Type B pancreatic cell (in vitro differentiated cells): ENCODE measurements around the gene DNAJC2. TPM values are rescaled to one million over a fixed set of nuclear protein-coding genes. Genes with fewer than 3 reads are reported as not detected.
A peak's percentile ranks its signal among the peaks of the same experiment; 100 is the strongest.

Source experiments
- DNase-seq: peaks from one replicate; pipeline ENCODE4 v3.0.0; 2021; ENCODE audit warnings: mixed read lengths; ENCODE audit not compliant: unreplicated experiment; ENCODE audit errors: extremely low spot score
- H3K27ac Mint-ChIP-seq: 2 replicates; pipeline ENCODE4 v1.8.0; 2021; ENCODE audit warnings: mild to moderate bottlenecking, mixed read lengths
- H3K27me3 Mint-ChIP-seq: 2 replicates; pipeline ENCODE4 v1.8.0; 2021; ENCODE audit warnings: mixed read lengths
- H3K36me3 Mint-ChIP-seq: 2 replicates; pipeline ENCODE4 v1.8.0; 2021; ENCODE audit warnings: mixed read lengths
- H3K4me1 Mint-ChIP-seq: one replicate; pipeline ENCODE4 v1.8.0; 2021; ENCODE audit warnings: mixed read lengths; ENCODE audit not compliant: unreplicated experiment
- H3K4me3 Mint-ChIP-seq: 2 replicates; pipeline ENCODE4 v1.8.0; 2021; ENCODE audit warnings: mild to moderate bottlenecking, mixed read lengths
- H3K9me3 Mint-ChIP-seq: 2 replicates; pipeline ENCODE4 v1.8.0; 2021; ENCODE audit warnings: mixed read lengths
- CTCF ChIP-seq: fragments of 200-600 bp; sonication (generic); conservative IDR thresholded peaks from 2 replicates; pipeline ENCODE4 v1.5.0; 2021; ENCODE audit warnings: antibody characterized with exemption, mild to moderate bottlenecking
- total RNA-seq: library from RNA; stranded (reverse); gene quantifications from 2 replicates; pipeline ENCODE4 v1.2.1, GENCODE V29; 2021; ENCODE audit warnings: low replicate concordance

The DNAJC2 gene
- total RNA-seq, 1 donor from 2014 or later = 28.2 TPM

- H3K27me3 Mint-ChIP-seq = no peaks in the 10 kb centered on the region
- DNase-seq = no peak
- peaks cover 11% of the 10 kb centered on the region for H3K4me1 Mint-ChIP-seq
- TF ChIP-seq CTCF = no peak
- H3K4me3 Mint-ChIP-seq = no peak overlapping the region
- H3K27ac Mint-ChIP-seq = peak overlapping the region; percentile 9
- H3K9me3 Mint-ChIP-seq = no peaks in the 10 kb centered on the region
- H3K36me3 Mint-ChIP-seq = peaks cover 39% of the 10 kb centered on the region
These were observed 5.7 kb downstream of the DNAJC2 start for GRCh38 chr7:103338864-103339263.

GRCh38 chr7:103336761-103337160, 7.8 kb downstream of the DNAJC2 start:
- no peak for TF ChIP-seq CTCF
- no peaks in the 10 kb centered on the region for H3K9me3 Mint-ChIP-seq
- no peak for DNase-seq
- H3K27ac Mint-ChIP-seq = no peak overlapping the region
- H3K27me3 Mint-ChIP-seq = no peaks in the 10 kb centered on the region
- H3K36me3 Mint-ChIP-seq = peaks cover 36% of the 10 kb centered on the region
- H3K4me1 Mint-ChIP-seq = peaks cover 8% of the 10 kb centered on the region
- H3K4me3 Mint-ChIP-seq = no peak overlapping the region

GRCh38 chr7:103325744-103326143, 18.8 kb downstream of the DNAJC2 start:
- Mint-ChIP-seq H3K4me3 (no peak overlapping the region), H3K4me1 (no peaks in the 10 kb centered on the region), H3K27me3 (no peaks in the 10 kb centered on the region), H3K36me3 (peaks cover 18% of the 10 kb centered on the region), H3K9me3 (no peaks in the 10 kb centered on the region), H3K27ac (no peak overlapping the region)
- no peak for DNase-seq
- TF ChIP-seq CTCF = no peak

GRCh38 chr7:103317009-103317408, 27.6 kb downstream of the DNAJC2 start:
- DNase-seq = no peak
- Mint-ChIP-seq H3K36me3 (peaks cover 35% of the 10 kb centered on the region), H3K27ac (no peak overlapping the region), H3K4me1 (no peaks in the 10 kb centered on the region), H3K4me3 (no peak overlapping the region), H3K9me3 (no peaks in the 10 kb centered on the region), H3K27me3 (no peaks in the 10 kb centered on the region)
- no peak for TF ChIP-seq CTCF

GRCh38 chr7:103316380-103316941, 28.1 kb downstream of the DNAJC2 start:
- no peaks in the 10 kb centered on the region for H3K27me3 Mint-ChIP-seq
- peaks cover 35% of the 10 kb centered on the region for H3K36me3 Mint-ChIP-seq
- no peak for DNase-seq
- TF ChIP-seq CTCF = no peak
- H3K4me1 Mint-ChIP-seq = no peaks in the 10 kb centered on the region
- no peaks in the 10 kb centered on the region for H3K9me3 Mint-ChIP-seq
- H3K4me3 Mint-ChIP-seq = no peak overlapping the region
- H3K27ac Mint-ChIP-seq = no peak overlapping the region

- Mint-ChIP-seq H3K27me3 (no peaks in the 10 kb centered on the region), H3K27ac (no peak overlapping the region), H3K4me1 (no peaks in the 10 kb centered on the region), H3K9me3 (no peaks in the 10 kb centered on the region), H3K36me3 (peaks cover 40% of the 10 kb centered on the region), H3K4me3 (no peak overlapping the region)
- no peak for DNase-seq
- no peak for TF ChIP-seq CTCF
These were observed 29.7 kb downstream of the DNAJC2 start for GRCh38 chr7:103314852-103315251.
